ENCODE measurements around the gene RXRA. TPM values are rescaled to one million over a fixed set of nuclear protein-coding genes. Genes with fewer than 3 reads are reported as not detected.

RXRA gene
- total RNA-seq, 4 donors from 2014 or later, result 27.3 to 70.5 (median 58.6) TPM

GRCh38 chr9:134413112-134413715, 87.0 kb downstream of the RXRA start:
- Histone ChIP-seq H3K27me3 (no peaks in the 10 kb centered on the region), H3K4me1 (peaks cover 17 to 49% (median 39%) of the 10 kb centered on the region in 4 donors), H3K27ac (peak overlapping the region in 2 of 4 donors; percentile 21 to 37), H3K4me3 (no peak overlapping the region), H3K9me3 (no peaks in the 10 kb centered on the region), H3K36me3 (peaks cover 0 to 14% (median 8%) of the 10 kb centered on the region in 4 donors)
- no peak for DNase-seq
- WGBS, 2 donors (ENCODE audit: low coverage in 1 of 2), result 89% methylated on average over 12 of the region's 13 CpGs; no CpG with 5 or more reads in 1 of the 2 donors
- intact Hi-C loops (cut with DNase I; ENCODE audit: low total_unique reads), result no loop called here
- TF ChIP-seq CTCF (IDR thresholded peaks at IDR 0.05) (no peak), POLR2A (IDR thresholded peaks at IDR 0.05) (no peak), POLR2AphosphoS5 (IDR thresholded peaks at IDR 0.05) (no peak), EP300 (IDR thresholded peaks at IDR 0.05; ENCODE audit: low read depth) (no peak)
- in situ Hi-C loops (cut with MboI; ENCODE audit: low pct_ligation_motif_present in 1 of 4, low pct_unique_long_range_greater_than_20kb in 1 of 4, low sequenced_read_pairs in 3 of 4), result no loop called here

- peak; percentile 52 for DNase-seq
- 72% methylated on average over 28 of the region's 29 CpGs; no CpG with 5 or more reads in 1 of the 2 donors for WGBS, 2 donors (ENCODE audit: low coverage in 1 of 2)
- Histone ChIP-seq H3K4me1 (peaks cover 17 to 42% (median 37%) of the 10 kb centered on the region in 4 donors), H3K4me3 (no peak overlapping the region), H3K27me3 (no peaks in the 10 kb centered on the region), H3K9me3 (no peaks in the 10 kb centered on the region), H3K27ac (peak overlapping the region in 3 of 4 donors; percentile 56 to 62 (median 62)), H3K36me3 (peaks cover 0 to 17% (median 7%) of the 10 kb centered on the region in 4 donors)
- peak in 2 of 3 donors; percentile 67 to 74 for TF ChIP-seq POLR2AphosphoS5 (IDR thresholded peaks at IDR 0.05)
- TF ChIP-seq CTCF (IDR thresholded peaks at IDR 0.05), result no peak
- intact Hi-C loops (cut with DNase I; ENCODE audit: low total_unique reads), result no loop called here
- in situ Hi-C loops (cut with MboI; ENCODE audit: low pct_ligation_motif_present in 1 of 4, low pct_unique_long_range_greater_than_20kb in 1 of 4, low sequenced_read_pairs in 3 of 4), result no loop called here
Measured at GRCh38 chr9:134413890-134414623, 87.8 kb downstream of the RXRA start.

DNA sequence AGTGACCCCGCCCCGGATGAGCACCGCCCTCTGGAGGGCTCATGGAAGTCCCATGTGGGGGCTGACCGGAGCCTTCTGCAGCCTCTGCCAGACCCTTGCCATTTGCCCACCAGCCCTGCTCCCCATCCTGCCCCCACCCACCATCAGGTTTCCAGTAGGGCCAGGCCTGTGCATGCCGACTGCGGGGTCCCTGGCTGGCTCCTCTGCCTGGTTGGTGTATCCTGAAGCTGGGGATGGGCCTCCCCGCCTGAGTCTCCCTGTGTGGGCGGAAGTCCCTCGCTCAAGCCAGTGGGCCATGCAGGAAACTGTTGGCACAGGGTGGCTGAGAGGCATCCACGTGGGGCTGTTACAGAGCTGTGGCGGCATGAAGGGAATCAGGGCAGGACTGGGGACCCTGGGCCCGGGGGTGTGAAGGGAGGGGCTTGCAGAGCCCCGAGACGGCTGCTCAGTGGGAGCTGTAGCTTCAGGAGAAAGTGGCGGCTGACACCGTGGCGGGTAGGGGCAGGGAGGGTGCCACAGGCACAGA, 88.7 kb downstream of the RXRA start:
- TF ChIP-seq POLR2A (IDR thresholded peaks at IDR 0.05) (no peak), EP300 (IDR thresholded peaks at IDR 0.05; ENCODE audit: low read depth) (no peak), POLR2AphosphoS5 (IDR thresholded peaks at IDR 0.05) (no peak), CTCF (IDR thresholded peaks at IDR 0.05) (no peak)
- no peaks in the 10 kb centered on the region for H3K9me3 ChIP-seq
- WGBS, 2 donors (ENCODE audit: low coverage in 1 of 2), result 91% methylated on average over 17 of the region's 17 CpGs; no CpG with 5 or more reads in 1 of the 2 donors
- peaks cover 0 to 17% (median 6%) of the 10 kb centered on the region in 4 donors for H3K36me3 ChIP-seq
- H3K4me1 ChIP-seq, result peaks cover 18 to 40% (median 34%) of the 10 kb centered on the region in 4 donors
- intact Hi-C loops (cut with DNase I; ENCODE audit: low total_unique reads), result loop anchor here (5.0 kb wide), 1 partner anchor 772 kb away; no protein-coding TSS in a partner anchor
- in situ Hi-C loops (cut with MboI; ENCODE audit: low pct_ligation_motif_present in 1 of 4, low pct_unique_long_range_greater_than_20kb in 1 of 4, low sequenced_read_pairs in 3 of 4), result no loop called here
- no peak overlapping the region for H3K4me3 ChIP-seq
- no peak for DNase-seq
- no peak overlapping the region for H3K27ac ChIP-seq
- no peaks in the 10 kb centered on the region for H3K27me3 ChIP-seq

DNA sequence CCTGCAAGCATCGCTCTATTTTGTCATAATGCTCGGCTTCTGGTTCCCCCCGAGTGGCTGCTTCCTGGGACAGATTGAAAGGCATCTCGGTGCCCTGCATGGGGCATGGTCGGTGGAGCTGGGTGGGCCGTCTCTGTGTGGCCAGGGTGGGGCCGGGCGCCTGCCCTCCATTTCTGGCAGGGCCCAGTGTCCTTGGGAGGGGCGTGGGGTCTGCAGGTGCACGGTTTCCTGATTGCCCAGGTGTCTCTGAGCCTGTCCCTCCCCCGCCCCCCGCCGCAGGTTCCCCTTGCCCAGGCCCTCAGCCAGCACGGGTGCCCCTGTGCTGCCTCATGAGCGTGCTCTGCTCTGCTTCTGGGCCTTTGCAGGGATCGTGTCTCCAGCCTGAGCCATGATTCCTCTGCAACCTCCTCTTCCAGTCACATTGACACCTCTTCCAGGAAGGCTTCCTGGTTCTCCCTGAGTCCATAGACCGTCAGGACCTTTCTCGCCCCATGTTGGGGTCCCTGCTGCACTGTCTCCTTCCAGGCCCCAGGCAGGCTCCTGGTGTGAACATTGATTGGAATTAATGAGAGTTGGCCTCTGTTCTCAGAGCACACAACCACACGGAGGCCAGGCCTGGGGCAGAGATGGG, 90.2 kb downstream of the RXRA start:
- 86% methylated on average over 16 of the region's 19 CpGs; no CpG with 5 or more reads in 1 of the 2 donors for WGBS, 2 donors (ENCODE audit: low coverage in 1 of 2)
- in situ Hi-C loops (cut with MboI; ENCODE audit: low pct_ligation_motif_present in 1 of 4, low pct_unique_long_range_greater_than_20kb in 1 of 4, low sequenced_read_pairs in 3 of 4), result no loop called here

More for the DNA sequence above, 90.2 kb downstream of the RXRA start:
- H3K4me1 ChIP-seq, result peaks cover 25 to 41% (median 37%) of the 10 kb centered on the region in 4 donors
- TF ChIP-seq POLR2A (IDR thresholded peaks at IDR 0.05), result no peak
- no peak for TF ChIP-seq EP300 (IDR thresholded peaks at IDR 0.05; ENCODE audit: low read depth)
- no peak for TF ChIP-seq CTCF (IDR thresholded peaks at IDR 0.05)
- no peak for TF ChIP-seq POLR2AphosphoS5 (IDR thresholded peaks at IDR 0.05)
- no peaks in the 10 kb centered on the region for H3K27me3 ChIP-seq
- H3K4me3 ChIP-seq, result no peak overlapping the region
- H3K36me3 ChIP-seq, result peaks cover 0 to 17% (median 6%) of the 10 kb centered on the region in 4 donors
- DNase-seq, result no peak
- no peak overlapping the region for H3K27ac ChIP-seq
- no peaks in the 10 kb centered on the region for H3K9me3 ChIP-seq
- intact Hi-C loops (cut with DNase I; ENCODE audit: low total_unique reads), result loop anchor here (5.0 kb wide), 1 partner anchor 771 kb away; no protein-coding TSS in a partner anchor

All from transverse colon (tissue), 4 donors.